ENCODE results near the gene PPP1R3D. TPM values are rescaled to one million over a fixed set of nuclear protein-coding genes. Genes with fewer than 3 reads are reported as not detected.

Gene PPP1R3D
- polyA plus RNA-seq = 1 to 10 TPM; 3.2 to 8.3 (median 4.5) TPM
- long read RNA-seq, donor 1, transcript PPP1R3D-201 (1 exons, 3,630 nt) = major isoform, 17 of 17 reads
- long read RNA-seq, donor 1, partial matches to known transcripts = 0 of 17 reads
- long read RNA-seq, donor 1, other reads (novel, unspliced or antisense) = 0 of 17 reads
- long read RNA-seq, donor 2, transcript PPP1R3D-201 (1 exons, 3,630 nt) = major isoform, 6 of 6 reads
- long read RNA-seq, donor 2, partial matches to known transcripts = 0 of 6 reads
- long read RNA-seq, donor 2, other reads (novel, unspliced or antisense) = 0 of 6 reads
- long read RNA-seq, donor 3, transcript PPP1R3D-201 (1 exons, 3,630 nt) = major isoform, 13 of 13 reads
- long read RNA-seq, donor 3, partial matches to known transcripts = 0 of 13 reads
- long read RNA-seq, donor 3, other reads (novel, unspliced or antisense) = 0 of 13 reads
- long read RNA-seq, donor 4 = 0 reads
- long read RNA-seq, donor 5, transcript PPP1R3D-201 (1 exons, 3,630 nt) = major isoform, 9 of 9 reads
- long read RNA-seq, donor 5, partial matches to known transcripts = 0 of 9 reads
- long read RNA-seq, donor 5, other reads (novel, unspliced or antisense) = 0 of 9 reads
- long read RNA-seq, donor 6, transcript PPP1R3D-201 (1 exons, 3,630 nt) = major isoform, 6 of 6 reads
- long read RNA-seq, donor 6, partial matches to known transcripts = 0 of 6 reads
- long read RNA-seq, donor 6, other reads (novel, unspliced or antisense) = 0 of 6 reads
- long read RNA-seq, donor 7, transcript PPP1R3D-201 (1 exons, 3,630 nt) = major isoform, 40 of 40 reads
- long read RNA-seq, donor 7, partial matches to known transcripts = 0 of 40 reads
- long read RNA-seq, donor 7, other reads (novel, unspliced or antisense) = 0 of 40 reads
- long read RNA-seq, donor 8, partial matches to known transcripts = 0 of 1 reads
- long read RNA-seq, donor 8, other reads (novel, unspliced or antisense) = 0 of 1 reads
- long read RNA-seq, donor 9, partial matches to known transcripts = 0 of 2 reads
- long read RNA-seq, donor 9, other reads (novel, unspliced or antisense) = 0 of 2 reads
- long read RNA-seq, donor 10, transcript PPP1R3D-201 (1 exons, 3,630 nt) = major isoform, 10 of 10 reads
- long read RNA-seq, donor 10, partial matches to known transcripts = 0 of 10 reads
- long read RNA-seq, donor 10, other reads (novel, unspliced or antisense) = 0 of 10 reads

- DNase-seq = peak; percentile 97 to 99
- FAIRE-seq = no peak
- H3K4me3 ChIP-seq (ENCODE audit: low read depth in 1 of 3, low read length in 3 of 3) = peak within 1 kb of the TSS; percentile 83 to 89 (median 85)
- peak within 1 kb of the TSS; percentile 94 to 99 (median 99) for H3K27ac ChIP-seq (ENCODE audit: low read depth in 1 of 3, low read length in 2 of 3)
- H3K27me3 ChIP-seq (ENCODE audit: control insufficient read depth in 3 of 3, insufficient read depth in 3 of 3, low read length in 3 of 3) = no peaks in the 10 kb centered on the region
- WGBS, 3 donors = 0 to 1% (median 0%) methylated on average over 51 to 57 of the region's 57 CpGs
- H3K4me1 ChIP-seq (ENCODE audit: control insufficient read depth in 3 of 3, insufficient read depth in 2 of 3, low read depth in 1 of 3, low read length in 2 of 3) = peaks cover 9 to 13% (median 10%) of the 10 kb centered on the region in 3 donors
- peaks cover 0 to 16% (median 7%) of the 10 kb centered on the region in 3 donors for H3K36me3 ChIP-seq (ENCODE audit: control insufficient read depth in 3 of 3, insufficient read depth in 2 of 3, low read depth in 1 of 3, low read length in 3 of 3)
- peaks cover 0 to 5% of the 10 kb centered on the region in 2 donors for H3K9me3 ChIP-seq (ENCODE audit: control insufficient read depth in 2 of 2, insufficient read depth in 1 of 2, low read depth in 1 of 2, low read length in 1 of 2)
These were observed at the start of gene PPP1R3D, which contains the start of gene FAM217B for GRCh38 chr20:59940129-59940955. PPP1R3D (minus strand) TSS chr20:59940305; CDS start chr20:59939931, 374 bp downstream. FAM217B (plus strand) TSS chr20:59940389; CDS start chr20:59943944, 3,555 bp downstream.

- DNase-seq = peak in 1 of 2 donors; percentile 27
- no peaks in the 10 kb centered on the region for H3K27me3 ChIP-seq (ENCODE audit: control insufficient read depth in 3 of 3, insufficient read depth in 3 of 3, low read length in 3 of 3)
- H3K4me3 ChIP-seq (ENCODE audit: low read depth in 1 of 3, low read length in 3 of 3) = no peak overlapping the region
- no peaks in the 10 kb centered on the region for H3K4me1 ChIP-seq (ENCODE audit: control insufficient read depth in 3 of 3, insufficient read depth in 2 of 3, low read depth in 1 of 3, low read length in 2 of 3)
- no peaks in the 10 kb centered on the region for H3K36me3 ChIP-seq (ENCODE audit: control insufficient read depth in 3 of 3, insufficient read depth in 2 of 3, low read depth in 1 of 3, low read length in 3 of 3)
- no peak overlapping the region for H3K27ac ChIP-seq (ENCODE audit: low read depth in 1 of 3, low read length in 2 of 3)
- no peak for FAIRE-seq
- no peaks in the 10 kb centered on the region for H3K9me3 ChIP-seq (ENCODE audit: control insufficient read depth in 2 of 2, insufficient read depth in 1 of 2, low read depth in 1 of 2, low read length in 1 of 2)
- WGBS, 3 donors = 60 to 78% (median 69%) methylated on average over 5 of the region's 5 CpGs
These were observed 48.0 kb upstream of the PPP1R3D start for GRCh38 chr20:59988141-59988540.

GRCh38 chr20:59987135-59987534 lies 47.0 kb upstream of the PPP1R3D start:
- no peak for FAIRE-seq

GRCh38 chr20:59985864-59986263 lies 45.8 kb upstream of the PPP1R3D start:
- Histone ChIP-seq H3K27me3 (ENCODE audit: control insufficient read depth in 3 of 3, insufficient read depth in 3 of 3, low read length in 3 of 3) (no peaks in the 10 kb centered on the region), H3K4me3 (ENCODE audit: low read depth in 1 of 3, low read length in 3 of 3) (no peak overlapping the region), H3K36me3 (ENCODE audit: control insufficient read depth in 3 of 3, insufficient read depth in 2 of 3, low read depth in 1 of 3, low read length in 3 of 3) (no peaks in the 10 kb centered on the region), H3K27ac (ENCODE audit: low read depth in 1 of 3, low read length in 2 of 3) (no peak overlapping the region), H3K4me1 (ENCODE audit: control insufficient read depth in 3 of 3, insufficient read depth in 2 of 3, low read depth in 1 of 3, low read length in 2 of 3) (no peaks in the 10 kb centered on the region), H3K9me3 (ENCODE audit: control insufficient read depth in 2 of 2, insufficient read depth in 1 of 2, low read depth in 1 of 2, low read length in 1 of 2) (no peaks in the 10 kb centered on the region)
- DNase-seq = no peak
- 88 to 95% (median 92%) methylated on average over 3 of the region's 3 CpGs for WGBS, 3 donors
- no peak for FAIRE-seq

More at GRCh38 chr20:59987135-59987534, 47.0 kb upstream of the PPP1R3D start:
- Histone ChIP-seq H3K27me3 (ENCODE audit: control insufficient read depth in 3 of 3, insufficient read depth in 3 of 3, low read length in 3 of 3) (no peaks in the 10 kb centered on the region), H3K36me3 (ENCODE audit: control insufficient read depth in 3 of 3, insufficient read depth in 2 of 3, low read depth in 1 of 3, low read length in 3 of 3) (no peaks in the 10 kb centered on the region), H3K27ac (ENCODE audit: low read depth in 1 of 3, low read length in 2 of 3) (no peak overlapping the region), H3K9me3 (ENCODE audit: control insufficient read depth in 2 of 2, insufficient read depth in 1 of 2, low read depth in 1 of 2, low read length in 1 of 2) (no peaks in the 10 kb centered on the region), H3K4me3 (ENCODE audit: low read depth in 1 of 3, low read length in 3 of 3) (no peak overlapping the region), H3K4me1 (ENCODE audit: control insufficient read depth in 3 of 3, insufficient read depth in 2 of 3, low read depth in 1 of 3, low read length in 2 of 3) (no peaks in the 10 kb centered on the region)
- WGBS, 3 donors = 89 to 91% (median 91%) methylated on average over 7 of the region's 7 CpGs
- no peak for DNase-seq

GRCh38 chr20:59985164-59985563 lies 45.1 kb upstream of the PPP1R3D start:
- DNase-seq (no peak), FAIRE-seq (no peak)
- Histone ChIP-seq H3K4me3 (ENCODE audit: low read depth in 1 of 3, low read length in 3 of 3) (no peak overlapping the region), H3K36me3 (ENCODE audit: control insufficient read depth in 3 of 3, insufficient read depth in 2 of 3, low read depth in 1 of 3, low read length in 3 of 3) (no peaks in the 10 kb centered on the region), H3K27me3 (ENCODE audit: control insufficient read depth in 3 of 3, insufficient read depth in 3 of 3, low read length in 3 of 3) (no peaks in the 10 kb centered on the region), H3K9me3 (ENCODE audit: control insufficient read depth in 2 of 2, insufficient read depth in 1 of 2, low read depth in 1 of 2, low read length in 1 of 2) (no peaks in the 10 kb centered on the region), H3K4me1 (ENCODE audit: control insufficient read depth in 3 of 3, insufficient read depth in 2 of 3, low read depth in 1 of 3, low read length in 2 of 3) (no peaks in the 10 kb centered on the region), H3K27ac (ENCODE audit: low read depth in 1 of 3, low read length in 2 of 3) (no peak overlapping the region)
- 86 to 87% (median 87%) methylated on average over 8 of the region's 8 CpGs for WGBS, 3 donors

GRCh38 chr20:59984541-59984940 lies 44.4 kb upstream of the PPP1R3D start:
- no peaks in the 10 kb centered on the region for H3K36me3 ChIP-seq (ENCODE audit: control insufficient read depth in 3 of 3, insufficient read depth in 2 of 3, low read depth in 1 of 3, low read length in 3 of 3)
- no peaks in the 10 kb centered on the region for H3K27me3 ChIP-seq (ENCODE audit: control insufficient read depth in 3 of 3, insufficient read depth in 3 of 3, low read length in 3 of 3)
- H3K4me1 ChIP-seq (ENCODE audit: control insufficient read depth in 3 of 3, insufficient read depth in 2 of 3, low read depth in 1 of 3, low read length in 2 of 3) = no peaks in the 10 kb centered on the region
- WGBS, 3 donors = 68 to 89% (median 78%) methylated on average over 4 of the region's 4 CpGs
- H3K9me3 ChIP-seq (ENCODE audit: control insufficient read depth in 2 of 2, insufficient read depth in 1 of 2, low read depth in 1 of 2, low read length in 1 of 2) = no peaks in the 10 kb centered on the region
- no peak overlapping the region for H3K4me3 ChIP-seq (ENCODE audit: low read depth in 1 of 3, low read length in 3 of 3)
- DNase-seq (no peak), FAIRE-seq (no peak)
- H3K27ac ChIP-seq (ENCODE audit: low read depth in 1 of 3, low read length in 2 of 3) = no peak overlapping the region

GRCh38 chr20:59983076-59983475 lies 43.0 kb upstream of the PPP1R3D start:
- H3K4me3 ChIP-seq (ENCODE audit: low read depth in 1 of 3, low read length in 3 of 3) = no peak overlapping the region
- no peaks in the 10 kb centered on the region for H3K9me3 ChIP-seq (ENCODE audit: control insufficient read depth in 2 of 2, insufficient read depth in 1 of 2, low read depth in 1 of 2, low read length in 1 of 2)
- DNase-seq = no peak
- H3K27me3 ChIP-seq (ENCODE audit: control insufficient read depth in 3 of 3, insufficient read depth in 3 of 3, low read length in 3 of 3) = no peaks in the 10 kb centered on the region
- no peak for FAIRE-seq
- 93 to 98% (median 96%) methylated on average over 9 of the region's 9 CpGs for WGBS, 3 donors
- H3K27ac ChIP-seq (ENCODE audit: low read depth in 1 of 3, low read length in 2 of 3) = no peak overlapping the region
- no peaks in the 10 kb centered on the region for H3K36me3 ChIP-seq (ENCODE audit: control insufficient read depth in 3 of 3, insufficient read depth in 2 of 3, low read depth in 1 of 3, low read length in 3 of 3)
- H3K4me1 ChIP-seq (ENCODE audit: control insufficient read depth in 3 of 3, insufficient read depth in 2 of 3, low read depth in 1 of 3, low read length in 2 of 3) = no peaks in the 10 kb centered on the region
